ENCODE results near the gene TMEM45A. TPM values are rescaled to one million over a fixed set of nuclear protein-coding genes. Genes with fewer than 3 reads are reported as not detected.

TMEM45A gene
- total and polyA plus RNA-seq, 2 experiments from 2014 or later: 87.7 to 133 TPM

- no peaks in the 10 kb centered on the region for H4K20me1 ChIP-seq (ENCODE audit: insufficient read depth)
- no peak overlapping the region for H2AFZ ChIP-seq
- peak; percentile 23 for DNase-seq
- no peaks in the 10 kb centered on the region for H3K9me2 ChIP-seq (ENCODE audit: insufficient read depth)
- in situ Hi-C loops (cut with MboI): no loop called here
- H3K4me1 ChIP-seq (ENCODE audit: insufficient read depth): peaks cover 1% of the 10 kb centered on the region; the same call in 1 of the 2 replicates
- no peak overlapping the region for H3K9ac ChIP-seq
- H3K79me2 ChIP-seq (ENCODE audit: insufficient read depth): peaks cover 36% of the 10 kb centered on the region
- 93 to 95% methylated on average over 2 of the region's 2 CpGs for WGBS, 2 experiments (ENCODE audit: low coverage in 1 of 2, low lambda C conversion rate in 2 of 2, missing lambda C conversion rate in 2 of 2)
- H3K27me3 ChIP-seq (replicated peaks; ENCODE audit: insufficient read depth): no peaks in the 10 kb centered on the region
- H3K36me3 ChIP-seq (ENCODE audit: low read depth): no peaks in the 10 kb centered on the region; the same call in 1 of the 2 replicates
- H3K27ac ChIP-seq: no peak overlapping the region
- TF ChIP-seq EZH2 (IDR thresholded peaks at IDR 0.05; ENCODE audit: insufficient read depth, poor library complexity, severe bottlenecking) (no peak), EZH2phosphoT487 (IDR thresholded peaks at IDR 0.05; ENCODE audit: insufficient read depth, low read depth) (no peak)
- H3K4me3 ChIP-seq: no peak overlapping the region
- H3F3A ChIP-seq (ENCODE audit: insufficient read depth): 0 out of 2 replicates have a peak, but pooled peaks cover 2% of the 10 kb centered on the region
- no peak overlapping the region for H3K4me2 ChIP-seq (ENCODE audit: unreplicated experiment)
- H3K9me3 ChIP-seq (ENCODE audit: low read depth): no peaks in the 10 kb centered on the region
Observed at GRCh38 chr3:100545371-100545770, 53.0 kb downstream of the TMEM45A start.

DNA sequence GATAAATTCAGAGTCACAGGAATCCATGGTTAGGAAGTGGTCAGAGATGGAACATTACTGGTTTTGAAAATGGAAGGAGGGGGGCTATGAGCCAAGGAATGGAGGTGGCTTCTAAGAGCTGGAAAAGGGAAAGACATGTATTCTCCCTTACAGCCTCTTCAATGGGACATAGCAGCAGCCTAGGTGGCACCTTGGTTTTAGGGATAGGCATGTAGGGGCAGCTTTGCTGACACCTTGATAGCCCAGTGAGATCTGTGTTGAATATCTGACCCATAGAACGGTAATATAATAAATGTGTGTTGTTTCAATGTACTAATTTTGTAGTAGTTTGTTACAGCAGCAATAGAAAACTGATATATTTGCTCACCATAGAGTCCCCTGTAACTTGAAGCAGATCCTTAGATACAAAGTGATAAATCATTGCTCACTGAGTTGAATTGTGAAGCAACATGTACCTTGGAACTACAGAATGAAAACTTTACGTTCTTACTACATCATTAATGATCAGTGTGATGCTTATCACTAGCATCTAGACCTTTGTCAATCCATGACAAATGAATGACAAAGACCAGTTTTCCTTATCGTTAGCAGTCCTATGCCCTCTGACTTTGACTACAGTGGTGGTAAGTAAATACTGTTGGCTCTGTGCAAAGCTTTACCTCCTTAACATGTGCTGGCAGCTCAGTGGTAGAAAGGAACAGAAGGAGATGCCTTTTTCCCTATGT, 53.8 kb downstream of the TMEM45A start:
- in situ Hi-C loops (cut with MboI): no loop called here
- H3K4me3 ChIP-seq: no peak overlapping the region
- no peak for DNase-seq
- peaks cover 38% of the 10 kb centered on the region for H3K79me2 ChIP-seq (ENCODE audit: insufficient read depth)
- no peak overlapping the region for H3K27ac ChIP-seq
- no peak overlapping the region for H2AFZ ChIP-seq
- H3K4me2 ChIP-seq (ENCODE audit: unreplicated experiment): no peak overlapping the region
- no peaks in the 10 kb centered on the region for H3K9me3 ChIP-seq (ENCODE audit: low read depth)
- H3F3A ChIP-seq (ENCODE audit: insufficient read depth): 0 out of 2 replicates have a peak, but pooled peaks cover 6% of the 10 kb centered on the region
- H4K20me1 ChIP-seq (ENCODE audit: insufficient read depth): no peaks in the 10 kb centered on the region
- H3K9ac ChIP-seq: no peak overlapping the region
- no peaks in the 10 kb centered on the region for H3K27me3 ChIP-seq (replicated peaks; ENCODE audit: insufficient read depth)
- H3K9me2 ChIP-seq (ENCODE audit: insufficient read depth): no peaks in the 10 kb centered on the region
- no peak for TF ChIP-seq EZH2 (IDR thresholded peaks at IDR 0.05; ENCODE audit: insufficient read depth, poor library complexity, severe bottlenecking)
- TF ChIP-seq EZH2phosphoT487 (IDR thresholded peaks at IDR 0.05; ENCODE audit: insufficient read depth, low read depth): no peak
- 80 to 85% methylated on average over 3 of the region's 3 CpGs for WGBS, 2 experiments (ENCODE audit: low coverage in 1 of 2, low lambda C conversion rate in 2 of 2, missing lambda C conversion rate in 2 of 2)
- H3K36me3 ChIP-seq (ENCODE audit: low read depth): no peaks in the 10 kb centered on the region; the same call in 1 of the 2 replicates
- peaks cover 9% of the 10 kb centered on the region for H3K4me1 ChIP-seq (ENCODE audit: insufficient read depth)

GRCh38 chr3:100548053-100548452, 55.6 kb downstream of the TMEM45A start:
- Histone ChIP-seq H4K20me1 (ENCODE audit: insufficient read depth) (no peaks in the 10 kb centered on the region), H3K36me3 (ENCODE audit: low read depth) (no peaks in the 10 kb centered on the region), H2AFZ (no peak overlapping the region), H3K9ac (no peak overlapping the region), H3K27ac (no peak overlapping the region), H3K27me3 (replicated peaks; ENCODE audit: insufficient read depth) (no peaks in the 10 kb centered on the region), H3K9me3 (ENCODE audit: low read depth) (no peaks in the 10 kb centered on the region), H3K79me2 (ENCODE audit: insufficient read depth) (peaks cover 39% of the 10 kb centered on the region), H3K4me3 (no peak overlapping the region), H3K4me2 (ENCODE audit: unreplicated experiment) (no peak overlapping the region), H3F3A (ENCODE audit: insufficient read depth) (0 out of 2 replicates have a peak, but pooled peaks cover 6% of the 10 kb centered on the region), H3K4me1 (ENCODE audit: insufficient read depth) (peaks cover 9% of the 10 kb centered on the region), H3K9me2 (ENCODE audit: insufficient read depth) (no peaks in the 10 kb centered on the region)
- no peak for TF ChIP-seq EZH2phosphoT487 (IDR thresholded peaks at IDR 0.05; ENCODE audit: insufficient read depth, low read depth)
- peak; percentile 33 for DNase-seq
- in situ Hi-C loops (cut with MboI): no loop called here
- 39 to 42% methylated on average over 2 of the region's 2 CpGs for WGBS, 2 experiments (ENCODE audit: low coverage in 1 of 2, low lambda C conversion rate in 2 of 2, missing lambda C conversion rate in 2 of 2)

DNA sequence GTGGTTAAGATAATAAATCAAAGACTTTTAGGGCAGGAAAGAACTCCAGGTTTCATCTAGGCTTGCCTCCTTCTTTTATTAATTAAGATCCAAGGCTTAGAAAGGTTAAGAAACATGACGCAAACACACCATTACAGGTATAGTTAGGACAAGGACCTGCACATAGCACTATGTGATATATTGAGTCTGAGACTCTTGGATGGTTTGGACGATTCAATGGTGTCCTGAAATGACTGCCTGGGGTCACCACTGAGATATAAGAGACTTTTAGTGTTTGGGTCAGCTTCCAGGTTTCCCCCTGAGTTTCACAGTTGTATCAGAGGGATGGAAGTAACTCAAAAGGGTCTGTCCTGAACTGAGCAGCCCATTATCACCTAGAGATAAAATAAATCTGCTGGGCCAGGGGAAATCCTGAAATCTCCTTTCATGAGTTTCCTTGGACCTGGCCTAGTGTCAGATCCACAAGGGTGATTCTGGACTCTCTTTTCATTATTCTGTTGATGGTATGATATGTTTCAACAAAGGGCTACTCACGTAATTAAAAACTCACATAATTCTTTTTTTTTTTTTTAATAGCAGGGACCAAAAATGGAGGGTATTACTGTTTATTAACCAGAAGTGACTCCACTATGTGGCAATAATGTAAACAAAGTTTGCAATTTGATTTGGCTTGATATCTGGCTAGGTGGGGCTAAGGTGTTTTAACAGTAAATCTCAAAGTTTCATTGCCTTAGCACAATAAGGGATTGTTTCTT, 61.4 kb downstream of the TMEM45A start:
- Histone ChIP-seq H3K9me2 (ENCODE audit: insufficient read depth) (no peaks in the 10 kb centered on the region), H3K4me2 (ENCODE audit: unreplicated experiment) (no peak overlapping the region), H3F3A (ENCODE audit: insufficient read depth) (peaks cover 33% of the 10 kb centered on the region), H3K4me3 (no peak overlapping the region), H3K4me1 (ENCODE audit: insufficient read depth) (peaks cover 26% of the 10 kb centered on the region), H3K9me3 (ENCODE audit: low read depth) (no peaks in the 10 kb centered on the region), H3K36me3 (ENCODE audit: low read depth) (no peaks in the 10 kb centered on the region), H3K27ac (no peak overlapping the region), H3K9ac (no peak overlapping the region), H2AFZ (no peak overlapping the region), H3K27me3 (replicated peaks; ENCODE audit: insufficient read depth) (no peaks in the 10 kb centered on the region), H3K79me2 (ENCODE audit: insufficient read depth) (peaks cover 18% of the 10 kb centered on the region; the same call in 1 of the 2 replicates), H4K20me1 (ENCODE audit: insufficient read depth) (no peaks in the 10 kb centered on the region)
- DNase-seq: no peak
- TF ChIP-seq EZH2 (IDR thresholded peaks at IDR 0.05; ENCODE audit: insufficient read depth, poor library complexity, severe bottlenecking) (no peak), EZH2phosphoT487 (IDR thresholded peaks at IDR 0.05; ENCODE audit: insufficient read depth, low read depth) (no peak)
- WGBS, 2 experiments (ENCODE audit: low coverage in 1 of 2, low lambda C conversion rate in 2 of 2, missing lambda C conversion rate in 2 of 2): 92 to 94% methylated on average over 3 of the region's 3 CpGs
- in situ Hi-C loops (cut with MboI): no loop called here
